A549 (cell line): ENCODE measurements around the gene DNASE1L1. TPM values are rescaled to one million over a fixed set of nuclear protein-coding genes. Genes with fewer than 3 reads are reported as not detected.

Experiments used
- ATAC-seq, 2 experiments: fragments of 200-7000 bp in 1 of 2; fragments of >200 bp in 1 of 2; cut with Nextera tagmentation in 1 of 2; cut with Tn5 transposase in 1 of 2; 3 replicates each; pipeline versions ENCODE4 v1.8.0 to v1.9.1; 2018 to 2020; ENCODE audit warnings: mild to moderate bottlenecking in 1 of 2, moderate library complexity in 1 of 2
- CTCF ChIA-PET: fragments of 300-600 bp; sonication (Branson Sonifier 250); formaldehyde crosslinking; extraction: SDS; loops from one replicate; lab custom pipeline; 2021; ENCODE audit warnings: antibody characterized with exemption, inconsistent platforms; lab: Yijun Ruan, JAX
- POLR2A ChIA-PET: fragments of 350-600 bp; formaldehyde crosslinking; extraction: SDS; loops from one replicate; lab custom pipeline; 2021; ENCODE audit warnings: antibody characterized with exemption, inconsistent platforms; lab: Yijun Ruan, JAX
- DNase-seq, 2 experiments: peaks; one replicate each; pipeline versions ENCODE4 v3.0.0 to v3.0.0-alpha.2; 2011 to 2016; ENCODE audit warnings: low read depth in 1 of 2, low spot score in 1 of 2
- FAIRE-seq: peaks from 2 replicates; lab custom pipeline; 2011; peaks lifted over from hg19 to GRCh38; lab: Jason Lieb, UNC
- H3K27ac ChIP-seq, 2 experiments: fragments of >200 bp; sonication (Bioruptor Twin); formaldehyde crosslinking; 3 replicates each; pipeline ENCODE4 v1.5.1; 2016 to 2017
- H3K4me1 ChIP-seq: fragments of >200 bp; sonication (Bioruptor Twin); formaldehyde crosslinking; 3 replicates; pipeline ENCODE4 v1.6.1; 2016
- H3K4me2 ChIP-seq: fragments of >200 bp; sonication (Bioruptor Twin); formaldehyde crosslinking; 3 replicates; pipeline ENCODE4 v1.6.1; 2016
- H3K4me3 ChIP-seq: fragments of >200 bp; sonication (Bioruptor Twin); formaldehyde crosslinking; 3 replicates; pipeline ENCODE4 v1.5.1; 2016
- H3K9me3 ChIP-seq: fragments of >200 bp; sonication (Bioruptor Twin); formaldehyde crosslinking; 3 replicates; pipeline ENCODE4 v1.6.1; 2016
- BHLHE40 ChIP-seq: IDR thresholded peaks from 2 replicates; pipeline ENCODE4 v1.6.1; 2012; ENCODE audit warnings: low read depth, low read length, inconsistent platforms
- CBX8 ChIP-seq: fragments of 200-600 bp; sonication (generic); IDR thresholded peaks from 2 replicates; pipeline ENCODE4 v1.6.1; 2016
- EHF ChIP-seq: fragments of 250-450 bp; sonication (Bioruptor Pico); IDR thresholded peaks from 2 replicates; pipeline ENCODE4 v1.5.0; 2020; ENCODE audit warnings: mild to moderate bottlenecking
- FOSB ChIP-seq: fragments of 250-450 bp; sonication (Bioruptor Pico); IDR thresholded peaks from 2 replicates; pipeline ENCODE4 v1.5.0; 2020; ENCODE audit warnings: mild to moderate bottlenecking, moderate library complexity
- HOXA7 ChIP-seq: fragments of 250-450 bp; sonication (Bioruptor Pico); IDR thresholded peaks from 2 replicates; pipeline ENCODE4 v1.5.0; 2020; ENCODE audit warnings: mild to moderate bottlenecking, moderate library complexity
- HOXB13 ChIP-seq: fragments of 250-450 bp; sonication (Bioruptor Pico); IDR thresholded peaks from 2 replicates; pipeline ENCODE4 v1.5.0; 2020; ENCODE audit warnings: low read depth, mild to moderate bottlenecking, moderate library complexity
- JUNB ChIP-seq: fragments of >200 bp; sonication (Bioruptor Twin); formaldehyde crosslinking; IDR thresholded peaks from 2 replicates; pipeline ENCODE4 v1.6.1; 2016
- KDM5A ChIP-seq: fragments of 200-600 bp; sonication (generic); IDR thresholded peaks from 2 replicates; pipeline ENCODE4 v1.6.1; 2016; ENCODE audit warnings: antibody characterized with exemption, mild to moderate bottlenecking
- MAZ ChIP-seq: fragments of 150-350 bp; IDR thresholded peaks from 2 replicates; pipeline ENCODE4 v1.6.1; 2014; ENCODE audit warnings: antibody characterized with exemption, low read depth, low read length, borderline replicate concordance
- MYC ChIP-seq: IDR thresholded peaks from 2 replicates; pipeline ENCODE4 v1.6.1; 2012; ENCODE audit warnings: mild to moderate bottlenecking, inconsistent platforms, low read length, improper control_type of control experiment, borderline replicate concordance
- NFE2L2 ChIP-seq: fragments of 150-350 bp; conservative IDR thresholded peaks from 2 replicates; pipeline ENCODE4 v1.6.1; 2014; ENCODE audit warnings: low read length
- NPAS2 ChIP-seq: fragments of 250-450 bp; sonication (Bioruptor Pico); IDR thresholded peaks from 2 replicates; pipeline ENCODE4 v1.8.0; 2022; ENCODE audit warnings: mild to moderate bottlenecking, moderate library complexity, borderline replicate concordance
- NR3C1 ChIP-seq: fragments of >200 bp; sonication (Bioruptor Twin); formaldehyde crosslinking; IDR thresholded peaks from 3 replicates; pipeline ENCODE4 v1.6.1; 2017
- POLR2AphosphoS2 ChIP-seq: conservative IDR thresholded peaks from 2 replicates; pipeline ENCODE4 v1.6.1; 2012; ENCODE audit warnings: low read length, improper control_type of control experiment, inconsistent platforms
- RARB ChIP-seq: fragments of 250-450 bp; sonication (Bioruptor Pico); IDR thresholded peaks from 2 replicates; pipeline ENCODE4 v1.8.0; 2021; ENCODE audit warnings: mild to moderate bottlenecking, moderate library complexity
- RFX5 ChIP-seq: fragments of 450-650 bp; IDR thresholded peaks from 2 replicates; pipeline ENCODE4 v1.7.1; 2014; ENCODE audit warnings: antibody characterized with exemption, mild to moderate bottlenecking, moderate library complexity
- RNF2 ChIP-seq: fragments of 200-600 bp; sonication (generic); IDR thresholded peaks from 2 replicates; pipeline ENCODE4 v1.6.1; 2016; ENCODE audit warnings: low read depth, mild to moderate bottlenecking, antibody characterized with exemption, moderate library complexity, borderline replicate concordance
- SREBF2 ChIP-seq: fragments of 450-650 bp; IDR thresholded peaks from 2 replicates; pipeline ENCODE4 v1.6.1; 2014; ENCODE audit warnings: mild to moderate bottlenecking, moderate library complexity
- ZC3H11A ChIP-seq: fragments of 450-650 bp; IDR thresholded peaks from 2 replicates; pipeline ENCODE4 v1.6.1; 2014; ENCODE audit warnings: antibody characterized with exemption, mild to moderate bottlenecking
- ZFP36 ChIP-seq: fragments of 450-650 bp; IDR thresholded peaks from 2 replicates; pipeline ENCODE4 v1.6.1; 2014; ENCODE audit warnings: borderline replicate concordance; ENCODE audit not compliant: partially characterized antibody
- ZNF302 ChIP-seq: fragments of 250-450 bp; sonication (Bioruptor Pico); IDR thresholded peaks from 2 replicates; pipeline ENCODE4 v1.9.0; 2021; ENCODE audit warnings: inconsistent platforms, mild to moderate bottlenecking, moderate library complexity
- ZSCAN20 ChIP-seq: fragments of 250-450 bp; sonication (Bioruptor Pico); IDR thresholded peaks from 2 replicates; pipeline ENCODE4 v1.8.0; 2022; ENCODE audit warnings: mild to moderate bottlenecking, moderate library complexity
- WGBS: methylation state at CpG from one replicate; pipeline ENCODE4 v1.1.6; 2017; ENCODE audit errors: missing lambda C conversion rate; 5-methylcytosine and 5-hydroxymethylcytosine counted together
- polyA plus RNA-seq, 4 experiments: library from polyadenylated mRNA; depleted of rRNA in 3 of 4; stranded (reverse); fragments of >200 nt; fragmentation: RNase III in 1 of 4; extraction: RNeasy Plus Mini Kit Qiagen cat#74134 plus additional on column Dnase treatment in 1 of 4; gene quantifications; 2 replicates in 3 of 4; 3 replicates in 1 of 4; pipeline ENCODE4 v1.2.3, GENCODE V29; 2011 to 2017
- TF ChIP-seq, protein P1 (sequence below): IDR thresholded peaks from 2 replicates; pipeline ENCODE4 v1.6.1; 2012
- TF ChIP-seq, protein P2 (sequence below): fragments of >200 bp; sonication (Bioruptor Twin); formaldehyde crosslinking; IDR thresholded peaks from 2 replicates; pipeline ENCODE4 v1.6.1; 2016
- TF ChIP-seq, protein P3 (sequence below): fragments of 200-600 bp; sonication (generic); IDR thresholded peaks from 2 replicates; pipeline ENCODE4 v1.6.1; 2016; ENCODE audit warnings: antibody characterized with exemption, mild to moderate bottlenecking, moderate library complexity
- TF ChIP-seq, protein P4 (sequence below): fragments of 450-650 bp; IDR thresholded peaks from 2 replicates; pipeline ENCODE4 v1.6.1; 2014; ENCODE audit warnings: antibody characterized with exemption
- TF ChIP-seq, protein P5 (sequence below): IDR thresholded peaks from 2 replicates; pipeline ENCODE4 v1.6.1; 2012; ENCODE audit warnings: low read depth, borderline replicate concordance
- TF ChIP-seq, protein P6 (sequence below): fragments of 150-350 bp; IDR thresholded peaks from 2 replicates; pipeline ENCODE4 v1.6.1; 2014; ENCODE audit warnings: low read depth, mild to moderate bottlenecking, low read length
- TF ChIP-seq, protein P7 (sequence below): IDR thresholded peaks from 2 replicates; pipeline ENCODE4 v1.6.1; 2012

DNASE1L1 gene
- polyA plus RNA-seq, 2 of the 4 experiments (the other 2 are of a cell fraction), result 14.3 to 24.5 TPM

DNA sequence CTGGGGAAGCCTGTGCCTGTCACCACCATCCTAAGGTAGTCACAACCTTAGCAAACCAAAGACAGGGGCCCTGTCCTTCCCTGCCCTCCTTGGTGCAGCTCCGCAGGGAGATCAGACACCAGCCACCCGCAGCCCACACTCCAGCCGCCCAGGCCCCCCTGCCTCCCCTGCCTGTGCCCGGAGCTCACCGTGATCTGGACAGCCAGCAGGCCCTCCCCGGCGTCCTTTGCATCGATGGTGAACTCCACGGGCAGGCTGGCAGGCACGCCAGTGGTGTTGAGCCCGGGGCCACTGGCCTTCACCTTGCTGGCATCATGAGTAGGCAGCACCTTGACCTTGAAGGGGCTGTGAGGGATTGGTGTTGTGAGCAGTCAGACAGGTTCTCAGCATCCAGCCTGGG is 51.0 kb downstream of the DNASE1L1 start (continued):
- TF ChIP-seq, protein P1, sequence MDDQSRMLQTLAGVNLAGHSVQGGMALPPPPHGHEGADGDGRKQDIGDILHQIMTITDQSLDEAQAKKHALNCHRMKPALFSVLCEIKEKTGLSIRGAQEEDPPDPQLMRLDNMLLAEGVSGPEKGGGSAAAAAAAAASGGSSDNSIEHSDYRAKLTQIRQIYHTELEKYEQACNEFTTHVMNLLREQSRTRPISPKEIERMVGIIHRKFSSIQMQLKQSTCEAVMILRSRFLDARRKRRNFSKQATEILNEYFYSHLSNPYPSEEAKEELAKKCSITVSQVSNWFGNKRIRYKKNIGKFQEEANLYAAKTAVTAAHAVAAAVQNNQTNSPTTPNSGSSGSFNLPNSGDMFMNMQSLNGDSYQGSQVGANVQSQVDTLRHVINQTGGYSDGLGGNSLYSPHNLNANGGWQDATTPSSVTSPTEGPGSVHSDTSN, result no peak
- TF ChIP-seq NFE2L2 (no peak), HOXB13 (CRISPR knock-in tag) (no peak)

DNA sequence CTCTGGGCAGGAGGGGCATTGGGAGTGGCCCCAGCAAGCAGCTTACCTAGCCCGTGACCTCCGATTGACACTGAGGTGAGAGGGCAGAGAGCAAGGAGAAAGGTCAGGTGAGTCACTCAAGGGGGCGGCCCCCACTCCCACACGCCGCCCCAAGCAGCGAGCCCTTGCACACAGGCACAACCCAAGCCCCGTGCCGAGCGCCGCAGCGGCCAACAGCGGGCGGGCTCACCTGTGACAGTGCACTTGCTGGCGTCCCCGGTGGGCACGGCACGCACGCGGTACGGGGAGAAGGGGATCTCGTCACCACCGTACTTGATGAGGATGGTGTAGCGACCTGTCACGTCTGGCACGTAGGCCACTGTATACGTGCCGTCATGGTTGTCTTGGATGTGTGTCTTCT is 51.8 kb downstream of the DNASE1L1 start:
- TF ChIP-seq ZC3H11A (no peak), KDM5A (no peak), POLR2AphosphoS2 (no peak), EHF (CRISPR knock-in tag) (no peak), MAZ (no peak), ZSCAN20 (CRISPR knock-in tag) (no peak), RARB (CRISPR knock-in tag) (no peak), NR3C1 (no peak), MYC (no peak), SREBF2 (no peak), ZNF302 (CRISPR knock-in tag) (no peak)
- TF ChIP-seq, protein P2, sequence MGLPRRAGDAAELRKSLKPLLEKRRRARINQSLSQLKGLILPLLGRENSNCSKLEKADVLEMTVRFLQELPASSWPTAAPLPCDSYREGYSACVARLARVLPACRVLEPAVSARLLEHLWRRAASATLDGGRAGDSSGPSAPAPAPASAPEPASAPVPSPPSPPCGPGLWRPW, result no peak
- TF ChIP-seq, protein P3, sequence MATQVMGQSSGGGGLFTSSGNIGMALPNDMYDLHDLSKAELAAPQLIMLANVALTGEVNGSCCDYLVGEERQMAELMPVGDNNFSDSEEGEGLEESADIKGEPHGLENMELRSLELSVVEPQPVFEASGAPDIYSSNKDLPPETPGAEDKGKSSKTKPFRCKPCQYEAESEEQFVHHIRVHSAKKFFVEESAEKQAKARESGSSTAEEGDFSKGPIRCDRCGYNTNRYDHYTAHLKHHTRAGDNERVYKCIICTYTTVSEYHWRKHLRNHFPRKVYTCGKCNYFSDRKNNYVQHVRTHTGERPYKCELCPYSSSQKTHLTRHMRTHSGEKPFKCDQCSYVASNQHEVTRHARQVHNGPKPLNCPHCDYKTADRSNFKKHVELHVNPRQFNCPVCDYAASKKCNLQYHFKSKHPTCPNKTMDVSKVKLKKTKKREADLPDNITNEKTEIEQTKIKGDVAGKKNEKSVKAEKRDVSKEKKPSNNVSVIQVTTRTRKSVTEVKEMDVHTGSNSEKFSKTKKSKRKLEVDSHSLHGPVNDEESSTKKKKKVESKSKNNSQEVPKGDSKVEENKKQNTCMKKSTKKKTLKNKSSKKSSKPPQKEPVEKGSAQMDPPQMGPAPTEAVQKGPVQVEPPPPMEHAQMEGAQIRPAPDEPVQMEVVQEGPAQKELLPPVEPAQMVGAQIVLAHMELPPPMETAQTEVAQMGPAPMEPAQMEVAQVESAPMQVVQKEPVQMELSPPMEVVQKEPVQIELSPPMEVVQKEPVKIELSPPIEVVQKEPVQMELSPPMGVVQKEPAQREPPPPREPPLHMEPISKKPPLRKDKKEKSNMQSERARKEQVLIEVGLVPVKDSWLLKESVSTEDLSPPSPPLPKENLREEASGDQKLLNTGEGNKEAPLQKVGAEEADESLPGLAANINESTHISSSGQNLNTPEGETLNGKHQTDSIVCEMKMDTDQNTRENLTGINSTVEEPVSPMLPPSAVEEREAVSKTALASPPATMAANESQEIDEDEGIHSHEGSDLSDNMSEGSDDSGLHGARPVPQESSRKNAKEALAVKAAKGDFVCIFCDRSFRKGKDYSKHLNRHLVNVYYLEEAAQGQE, result no peak
- TF ChIP-seq, protein P4, sequence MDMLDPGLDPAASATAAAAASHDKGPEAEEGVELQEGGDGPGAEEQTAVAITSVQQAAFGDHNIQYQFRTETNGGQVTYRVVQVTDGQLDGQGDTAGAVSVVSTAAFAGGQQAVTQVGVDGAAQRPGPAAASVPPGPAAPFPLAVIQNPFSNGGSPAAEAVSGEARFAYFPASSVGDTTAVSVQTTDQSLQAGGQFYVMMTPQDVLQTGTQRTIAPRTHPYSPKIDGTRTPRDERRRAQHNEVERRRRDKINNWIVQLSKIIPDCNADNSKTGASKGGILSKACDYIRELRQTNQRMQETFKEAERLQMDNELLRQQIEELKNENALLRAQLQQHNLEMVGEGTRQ, result no peak
- TF ChIP-seq, protein P5, sequence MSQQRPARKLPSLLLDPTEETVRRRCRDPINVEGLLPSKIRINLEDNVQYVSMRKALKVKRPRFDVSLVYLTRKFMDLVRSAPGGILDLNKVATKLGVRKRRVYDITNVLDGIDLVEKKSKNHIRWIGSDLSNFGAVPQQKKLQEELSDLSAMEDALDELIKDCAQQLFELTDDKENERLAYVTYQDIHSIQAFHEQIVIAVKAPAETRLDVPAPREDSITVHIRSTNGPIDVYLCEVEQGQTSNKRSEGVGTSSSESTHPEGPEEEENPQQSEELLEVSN, result no peak
- ChIA-PET CTCF (interaction anchor here (1.2 to 1.8 kb wide), 3 partner anchors 9 to 178 kb away, joined by 3 to 11 read pairs (median 3); partner anchors contain the start of gene FLNA), POLR2A (no interaction called here)
- no peak overlapping the region for H3K27ac ChIP-seq
- no peak for DNase-seq
- 95% methylated on average over 7 of the region's 27 CpGs for WGBS
- H3K9me3 ChIP-seq, result no peaks in the 10 kb centered on the region
- H3K4me3 ChIP-seq, result no peak overlapping the region
- FAIRE-seq, result no peak
- peaks cover 68% of the 10 kb centered on the region for H3K4me1 ChIP-seq
- no peak for ATAC-seq
- H3K4me2 ChIP-seq, result no peak overlapping the region

DNA sequence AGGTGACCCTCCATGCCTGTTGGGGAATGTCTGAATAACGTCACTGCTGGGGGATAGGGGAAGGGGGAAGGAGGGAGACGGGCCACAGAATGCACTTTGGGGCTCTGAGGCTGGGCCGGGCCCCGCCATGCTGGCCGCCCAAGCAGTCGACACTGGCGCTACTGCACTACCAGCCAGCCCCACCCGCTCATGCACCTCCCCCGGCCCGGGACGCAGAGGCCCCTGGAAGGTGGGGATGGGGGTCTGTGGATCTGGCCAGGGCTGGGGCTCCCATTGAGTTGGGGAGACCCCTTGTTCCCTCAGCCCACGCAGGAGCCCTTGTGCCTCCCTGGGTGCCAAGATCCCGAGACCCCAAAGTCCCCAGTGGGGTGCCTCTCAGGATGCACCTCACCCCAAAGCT is 52.5 kb downstream of the DNASE1L1 start:
- FAIRE-seq (no peak), DNase-seq (no peak), ATAC-seq (no peak)
- H3K4me1 ChIP-seq, result peaks cover 68% of the 10 kb centered on the region
- no peak overlapping the region for H3K4me2 ChIP-seq
- H3K9me3 ChIP-seq, result no peaks in the 10 kb centered on the region
- ChIA-PET POLR2A (no interaction called here), CTCF (interaction anchor here (1.2 to 1.8 kb wide), 3 partner anchors 9 to 179 kb away, joined by 3 to 11 read pairs (median 3); partner anchors contain the start of gene FLNA)
- H3K4me3 ChIP-seq, result no peak overlapping the region
- no CpG with 5 or more reads among the region's 13 CpGs for WGBS
- no peak overlapping the region for H3K27ac ChIP-seq
- TF ChIP-seq NPAS2, result no peak
- TF ChIP-seq, protein P6, sequence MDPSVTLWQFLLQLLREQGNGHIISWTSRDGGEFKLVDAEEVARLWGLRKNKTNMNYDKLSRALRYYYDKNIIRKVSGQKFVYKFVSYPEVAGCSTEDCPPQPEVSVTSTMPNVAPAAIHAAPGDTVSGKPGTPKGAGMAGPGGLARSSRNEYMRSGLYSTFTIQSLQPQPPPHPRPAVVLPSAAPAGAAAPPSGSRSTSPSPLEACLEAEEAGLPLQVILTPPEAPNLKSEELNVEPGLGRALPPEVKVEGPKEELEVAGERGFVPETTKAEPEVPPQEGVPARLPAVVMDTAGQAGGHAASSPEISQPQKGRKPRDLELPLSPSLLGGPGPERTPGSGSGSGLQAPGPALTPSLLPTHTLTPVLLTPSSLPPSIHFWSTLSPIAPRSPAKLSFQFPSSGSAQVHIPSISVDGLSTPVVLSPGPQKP, result no peak
- TF ChIP-seq, protein P7, sequence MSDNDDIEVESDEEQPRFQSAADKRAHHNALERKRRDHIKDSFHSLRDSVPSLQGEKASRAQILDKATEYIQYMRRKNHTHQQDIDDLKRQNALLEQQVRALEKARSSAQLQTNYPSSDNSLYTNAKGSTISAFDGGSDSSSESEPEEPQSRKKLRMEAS, result no peak
- TF ChIP-seq JUNB, result no peak
- no peak for TF ChIP-seq RNF2
- TF ChIP-seq, protein P5, result no peak
- TF ChIP-seq HOXA7, result no peak
- TF ChIP-seq FOSB (CRISPR knock-in tag), result no peak
- TF ChIP-seq RFX5, result no peak
- no peak for TF ChIP-seq CBX8
- TF ChIP-seq BHLHE40, result no peak
- no peak for TF ChIP-seq NFE2L2
- TF ChIP-seq ZFP36, result no peak
